HG02840 (cell line): ENCODE measurements around the gene SLC31A1.

Experiments used
- ATAC-seq: cut with Tn5 transposase; IDR thresholded peaks from one replicate; pipeline ENCODE4 v1.9.1; 2021; ENCODE audit warnings: mild to moderate bottlenecking, moderate library complexity, moderate number of reproducible peaks; ENCODE audit not compliant: unreplicated experiment, low FRiP score

SLC31A1 gene

GRCh38 chr9:113301548-113301947 is 80.2 kb downstream of the SLC31A1 start:
- ATAC-seq = no peak

GRCh38 chr9:113302792-113303418 is 81.6 kb downstream of the SLC31A1 start, which contains the start of gene RNF183:
Gene RNF183, minus strand, starts transcription at chr9:113303376. Its CDS starts 5,192 bp downstream, at chr9:113298184.
- no peak for ATAC-seq

GRCh38 chr9:113306566-113306965 is 85.2 kb downstream of the SLC31A1 start:
- ATAC-seq = no peak

- ATAC-seq = no peak
Observed at GRCh38 chr9:113307396-113307975, 86.1 kb downstream of the SLC31A1 start.

GRCh38 chr9:113309204-113309813 is 88.0 kb downstream of the SLC31A1 start:
- no peak for ATAC-seq

GRCh38 chr9:113310538-113310937 is 89.2 kb downstream of the SLC31A1 start:
- ATAC-seq = no peak

- ATAC-seq = no peak
Observed at GRCh38 chr9:113311961-113312360, 90.6 kb downstream of the SLC31A1 start.

- no peak for ATAC-seq
Observed at GRCh38 chr9:113313261-113313660, 91.9 kb downstream of the SLC31A1 start.
